OCI-LY3 (cell line): ENCODE data around the gene CNTN3.

Experiments
- EZH2phosphoT487 ChIP-seq: fragments of 200-600 bp; shearing (Covaris generic); IDR thresholded peaks from 2 replicates; pipeline ENCODE4 v1.6.1; 2018; ENCODE audit warnings: antibody characterized with exemption, mixed run types, low read depth
- TF ChIP-seq, protein P1 (sequence below): fragments of 200-600, 300-600 bp; sonication (generic); IDR thresholded peaks from 2 replicates; pipeline ENCODE4 v1.5.1; 2014; ENCODE audit warnings: antibody characterized with exemption, low read length, low read depth

DNA sequence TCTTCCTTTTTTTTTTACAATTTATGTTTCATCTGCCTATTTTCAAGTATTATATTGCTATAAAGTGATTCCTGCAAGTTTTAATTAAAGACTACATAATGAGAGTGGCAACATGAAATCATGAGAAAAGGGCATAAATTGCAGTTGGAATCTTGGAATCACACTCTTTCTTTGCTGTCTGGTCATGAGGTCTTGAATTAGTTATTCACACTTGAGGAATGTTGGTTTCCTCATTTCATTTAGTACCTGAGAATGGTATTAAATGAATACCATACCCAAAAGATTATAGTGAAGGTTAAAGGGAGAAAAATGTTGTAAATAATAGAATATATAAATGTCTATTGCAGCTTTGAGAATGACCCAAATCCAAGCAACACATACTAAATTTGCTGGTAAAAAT is 25.8 kb upstream of the CNTN3 start:
- TF ChIP-seq, protein P1, sequence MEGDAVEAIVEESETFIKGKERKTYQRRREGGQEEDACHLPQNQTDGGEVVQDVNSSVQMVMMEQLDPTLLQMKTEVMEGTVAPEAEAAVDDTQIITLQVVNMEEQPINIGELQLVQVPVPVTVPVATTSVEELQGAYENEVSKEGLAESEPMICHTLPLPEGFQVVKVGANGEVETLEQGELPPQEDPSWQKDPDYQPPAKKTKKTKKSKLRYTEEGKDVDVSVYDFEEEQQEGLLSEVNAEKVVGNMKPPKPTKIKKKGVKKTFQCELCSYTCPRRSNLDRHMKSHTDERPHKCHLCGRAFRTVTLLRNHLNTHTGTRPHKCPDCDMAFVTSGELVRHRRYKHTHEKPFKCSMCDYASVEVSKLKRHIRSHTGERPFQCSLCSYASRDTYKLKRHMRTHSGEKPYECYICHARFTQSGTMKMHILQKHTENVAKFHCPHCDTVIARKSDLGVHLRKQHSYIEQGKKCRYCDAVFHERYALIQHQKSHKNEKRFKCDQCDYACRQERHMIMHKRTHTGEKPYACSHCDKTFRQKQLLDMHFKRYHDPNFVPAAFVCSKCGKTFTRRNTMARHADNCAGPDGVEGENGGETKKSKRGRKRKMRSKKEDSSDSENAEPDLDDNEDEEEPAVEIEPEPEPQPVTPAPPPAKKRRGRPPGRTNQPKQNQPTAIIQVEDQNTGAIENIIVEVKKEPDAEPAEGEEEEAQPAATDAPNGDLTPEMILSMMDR, result no peak
- no peak for TF ChIP-seq EZH2phosphoT487
